Caco-2 (cell line): Measurements from ENCODE around the gene NAP1L4. TPM values are rescaled to one million over a fixed set of nuclear protein-coding genes. Genes with fewer than 3 reads are reported as not detected.

ENCODE experiments used
- BruUV-seq: library from RNA; stranded (reverse); fragments of 400-500 nt; replicated peaks from 2 replicates; lab custom pipeline; 2021; lab: Mats Ljungman, UMichigan
- CTCF ChIA-PET: fragments of 300-600 bp; sonication (Branson Sonifier 250); formaldehyde crosslinking; loops from one replicate; lab custom pipeline; 2022; ENCODE audit warnings: antibody characterized with exemption; lab: Charles Lee
- POLR2A ChIA-PET: fragments of 300-600 bp; sonication (Branson Sonifier 250); formaldehyde crosslinking; loops from one replicate; lab custom pipeline; 2022; ENCODE audit warnings: antibody characterized with exemption; lab: Charles Lee
- DNase-seq, 2 experiments: peaks; one replicate each; pipeline versions ENCODE4 v3.0.0 to v3.0.0-alpha.2; 2020 to 2022
- H3K27me3 ChIP-seq: replicated peaks from 2 replicates; pipeline ENCODE4 v1.6.0; 2011; ENCODE audit warnings: low read length; ENCODE audit not compliant: control insufficient read depth, insufficient read depth
- H3K36me3 ChIP-seq: 2 replicates; pipeline ENCODE4 v1.5.1; 2011; ENCODE audit warnings: low read length; ENCODE audit not compliant: control insufficient read depth, insufficient read depth
- H3K4me1 ChIP-seq: fragments of 250-450 bp; sonication (Bioruptor Pico); 2 replicates; pipeline ENCODE4 v1.5.1; 2020; ENCODE audit warnings: mild to moderate bottlenecking
- H3K4me3 ChIP-seq: 2 replicates; pipeline ENCODE4 v1.5.1; 2011; ENCODE audit warnings: low read depth, mild to moderate bottlenecking, control low read depth, low read length
- H3K9me3 ChIP-seq: fragments of 250-450 bp; sonication (Bioruptor Pico); 2 replicates; pipeline ENCODE4 v1.5.1; 2020; ENCODE audit warnings: mild to moderate bottlenecking, moderate library complexity
- H3K27ac Mint-ChIP-seq: one replicate; pipeline ENCODE4 v1.8.0; 2022; ENCODE audit warnings: mixed read lengths; ENCODE audit not compliant: unreplicated experiment
- H3K27me3 Mint-ChIP-seq: one replicate; pipeline ENCODE4 v1.8.0; 2022; ENCODE audit warnings: mixed read lengths; ENCODE audit not compliant: insufficient read depth, unreplicated experiment
- H3K36me3 Mint-ChIP-seq: one replicate; pipeline ENCODE4 v1.8.0; 2022; ENCODE audit warnings: mild to moderate bottlenecking, mixed read lengths; ENCODE audit not compliant: insufficient read depth, unreplicated experiment
- H3K4me1 Mint-ChIP-seq: one replicate; pipeline ENCODE4 v1.8.0; 2022; ENCODE audit warnings: low read depth, mixed read lengths; ENCODE audit not compliant: unreplicated experiment
- H3K4me3 Mint-ChIP-seq: one replicate; pipeline ENCODE4 v1.8.0; 2022; ENCODE audit warnings: mild to moderate bottlenecking, moderate library complexity, mixed read lengths; ENCODE audit not compliant: unreplicated experiment
- H3K9me3 Mint-ChIP-seq: one replicate; pipeline ENCODE4 v1.8.0; 2022; ENCODE audit warnings: mixed read lengths; ENCODE audit not compliant: unreplicated experiment
- intact Hi-C: fragments of 100-400 bp; cut with micrococcal nuclease; formaldehyde crosslinking; loops from one replicate; pipeline ENCODE4 v1.10.0; 2022; ENCODE audit not compliant: unreplicated experiment
- total RNA-seq: library from RNA; stranded (reverse); gene quantifications from 2 replicates; pipeline ENCODE4 v1.2.3, GENCODE V29; 2022
- TF ChIP-seq, protein P1 (sequence below), 2 experiments: fragments of 200-600 bp in 1 of 2; IDR thresholded peaks; 1 replicate in 1 of 2; 2 replicates in 1 of 2; pipeline versions ENCODE4 v1.5.1 to v1.8.0; 2011 to 2022; ENCODE audit warnings: antibody characterized with exemption in 1 of 2, control low read depth in 1 of 2, inconsistent platforms in 1 of 2, low read depth in 1 of 2, low read length in 1 of 2, mild to moderate bottlenecking in 1 of 2, moderate library complexity in 1 of 2; ENCODE audit not compliant: insufficient read depth in 1 of 2, severe bottlenecking in 1 of 2, unreplicated experiment in 1 of 2

NAP1L4 gene
- total RNA-seq, 1 experiment from 2014 or later, result 215 TPM

GRCh38 chr11:2901854-2902783 lies 90.0 kb downstream of the NAP1L4 start:
- intact Hi-C loops, result loop anchor here (1.0 kb wide), 2 partner anchors 10 to 28 kb away; no protein-coding TSS in a partner anchor
- DNase-seq, result peak; percentile 96 to 97
- POLR2A ChIA-PET, result interaction anchor here (1.4 to 2.9 kb wide), 2 partner anchors 14 to 27 kb away, joined by 4 to 16 read pairs; partner anchors contain the start of gene PHLDA2
- no TSS peak for BruUV-seq
- Histone ChIP-seq H3K36me3 (no peaks in the 10 kb centered on the region; the same call in 1 of the 2 replicates), H3K27me3 (no peaks in the 10 kb centered on the region), H3K4me3 (peak overlapping the region; percentile 68), H3K9me3 (peaks cover 3% of the 10 kb centered on the region; the same call in 1 of the 2 replicates), H3K4me1 (peaks cover 32% of the 10 kb centered on the region)
- Mint-ChIP-seq H3K27me3 (no peaks in the 10 kb centered on the region), H3K4me3 (peak overlapping the region; percentile 76), H3K36me3 (peaks cover 21% of the 10 kb centered on the region), H3K9me3 (peaks cover 18% of the 10 kb centered on the region), H3K4me1 (peaks cover 22% of the 10 kb centered on the region), H3K27ac (peak overlapping the region; percentile 81)
- CTCF ChIA-PET, result interaction anchor here (0.6 to 1.6 kb wide), 8 partner anchors 13 to 222 kb away, joined by 3 to 16 read pairs (median 4); partner anchors contain the start of gene PHLDA2
- TF ChIP-seq, protein P1, sequence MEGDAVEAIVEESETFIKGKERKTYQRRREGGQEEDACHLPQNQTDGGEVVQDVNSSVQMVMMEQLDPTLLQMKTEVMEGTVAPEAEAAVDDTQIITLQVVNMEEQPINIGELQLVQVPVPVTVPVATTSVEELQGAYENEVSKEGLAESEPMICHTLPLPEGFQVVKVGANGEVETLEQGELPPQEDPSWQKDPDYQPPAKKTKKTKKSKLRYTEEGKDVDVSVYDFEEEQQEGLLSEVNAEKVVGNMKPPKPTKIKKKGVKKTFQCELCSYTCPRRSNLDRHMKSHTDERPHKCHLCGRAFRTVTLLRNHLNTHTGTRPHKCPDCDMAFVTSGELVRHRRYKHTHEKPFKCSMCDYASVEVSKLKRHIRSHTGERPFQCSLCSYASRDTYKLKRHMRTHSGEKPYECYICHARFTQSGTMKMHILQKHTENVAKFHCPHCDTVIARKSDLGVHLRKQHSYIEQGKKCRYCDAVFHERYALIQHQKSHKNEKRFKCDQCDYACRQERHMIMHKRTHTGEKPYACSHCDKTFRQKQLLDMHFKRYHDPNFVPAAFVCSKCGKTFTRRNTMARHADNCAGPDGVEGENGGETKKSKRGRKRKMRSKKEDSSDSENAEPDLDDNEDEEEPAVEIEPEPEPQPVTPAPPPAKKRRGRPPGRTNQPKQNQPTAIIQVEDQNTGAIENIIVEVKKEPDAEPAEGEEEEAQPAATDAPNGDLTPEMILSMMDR (IDR thresholded peaks at IDR 0.05; ENCODE audit: insufficient read depth in 1 of 2, low read depth in 1 of 2, low read length in 1 of 2, severe bottlenecking in 1 of 2, unreplicated experiment in 1 of 2), result no peak

DNA sequence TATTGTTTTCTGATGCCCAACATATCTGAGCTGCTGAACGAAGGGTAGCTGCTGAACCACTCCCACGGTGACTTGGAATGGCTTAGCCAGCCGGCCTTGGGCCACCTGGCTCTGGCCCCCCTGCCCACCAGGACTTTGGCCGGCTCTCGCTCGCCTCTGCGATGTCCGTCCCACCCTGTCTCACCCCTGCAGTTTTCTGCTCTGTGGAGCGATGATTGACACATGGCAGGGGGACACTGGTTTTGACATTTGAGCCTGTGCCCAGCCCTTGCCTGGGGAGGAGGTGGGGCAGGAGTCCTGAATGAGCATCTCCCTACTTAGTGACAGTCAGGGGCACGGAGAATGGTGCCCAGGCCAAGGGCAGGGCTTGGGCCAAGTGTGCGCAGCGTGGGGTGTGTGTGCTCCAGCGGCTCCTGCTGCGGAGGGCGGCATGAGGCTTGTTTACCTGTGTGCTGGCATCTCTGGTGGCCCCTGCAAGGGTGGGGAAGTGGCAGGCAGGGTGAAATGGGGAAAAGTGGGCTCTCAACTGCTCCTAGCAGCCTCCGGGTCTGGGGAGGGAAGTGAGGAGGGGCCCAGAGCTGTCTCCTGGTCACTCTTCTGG lies 90.8 kb downstream of the NAP1L4 start:
- ChIA-PET CTCF (interaction anchor here (0.9 to 1.5 kb wide), 2 partner anchors 12 to 23 kb away, joined by 5 read pairs; no protein-coding TSS in a partner anchor), POLR2A (no interaction called here)
- no peak for DNase-seq
- intact Hi-C loops, result no loop called here
- peak overlapping the region; percentile 68 for H3K4me3 ChIP-seq
- H3K9me3 Mint-ChIP-seq, result peaks cover 18% of the 10 kb centered on the region
- BruUV-seq, result no TSS peak
- peaks cover 22% of the 10 kb centered on the region for H3K4me1 Mint-ChIP-seq
- peaks cover 32% of the 10 kb centered on the region for H3K4me1 ChIP-seq
- no peaks in the 10 kb centered on the region for H3K27me3 Mint-ChIP-seq
- no peaks in the 10 kb centered on the region for H3K27me3 ChIP-seq
- TF ChIP-seq, protein P1 (IDR thresholded peaks at IDR 0.05; ENCODE audit: insufficient read depth in 1 of 2, low read depth in 1 of 2, low read length in 1 of 2, severe bottlenecking in 1 of 2, unreplicated experiment in 1 of 2), result no peak
- H3K9me3 ChIP-seq, result peaks cover 3% of the 10 kb centered on the region; the same call in 1 of the 2 replicates
- H3K27ac Mint-ChIP-seq, result no peak overlapping the region
- peak overlapping the region; percentile 76 for H3K4me3 Mint-ChIP-seq
- H3K36me3 Mint-ChIP-seq, result peaks cover 21% of the 10 kb centered on the region
- H3K36me3 ChIP-seq, result no peaks in the 10 kb centered on the region; the same call in 1 of the 2 replicates
